ENCODE measurements around the gene ACOT7.

Gene ACOT7

DNA sequence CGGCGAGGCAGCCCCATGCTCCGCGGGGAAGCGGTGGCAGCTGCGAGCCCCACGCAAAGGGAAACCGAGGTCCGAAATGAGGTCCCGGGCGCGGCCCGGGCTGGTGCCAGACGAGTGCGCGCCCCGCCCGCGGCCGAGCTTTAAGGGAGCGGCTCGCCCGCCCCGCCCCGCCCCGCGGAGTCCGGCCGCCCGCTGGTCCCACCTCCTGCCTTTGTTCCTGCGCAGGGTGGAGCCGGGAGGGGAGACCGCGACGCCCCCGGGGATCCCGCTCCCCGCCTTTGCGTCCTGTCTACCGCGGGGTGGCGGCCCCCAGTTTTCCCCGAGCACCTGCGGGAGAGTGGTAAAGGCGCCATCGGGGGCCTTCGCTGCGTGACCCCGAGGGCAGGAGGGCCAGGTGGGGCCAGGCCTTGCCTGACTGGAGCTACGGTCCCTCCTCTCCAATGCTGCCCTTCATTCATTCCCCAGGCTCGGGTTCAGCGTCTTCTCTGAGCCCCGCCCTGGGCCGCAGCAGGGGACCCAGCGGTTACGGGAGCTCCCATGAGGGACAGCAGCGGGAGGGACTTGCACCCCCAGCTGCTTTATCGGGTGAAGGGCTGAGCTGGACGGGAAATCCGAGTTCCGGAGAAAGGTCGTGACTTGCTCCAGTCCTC is 26.4 kb upstream of the ACOT7 start, which contains the start of gene HES2:
HES2 (minus strand) TSS at position 116 of the 650 bp plus-strand sequence; CDS start at position 17, 99 bp downstream.
- peak; percentile 66 for DNase-seq (ENCODE audit: low spot score)
- TF ChIP-seq, protein P1, sequence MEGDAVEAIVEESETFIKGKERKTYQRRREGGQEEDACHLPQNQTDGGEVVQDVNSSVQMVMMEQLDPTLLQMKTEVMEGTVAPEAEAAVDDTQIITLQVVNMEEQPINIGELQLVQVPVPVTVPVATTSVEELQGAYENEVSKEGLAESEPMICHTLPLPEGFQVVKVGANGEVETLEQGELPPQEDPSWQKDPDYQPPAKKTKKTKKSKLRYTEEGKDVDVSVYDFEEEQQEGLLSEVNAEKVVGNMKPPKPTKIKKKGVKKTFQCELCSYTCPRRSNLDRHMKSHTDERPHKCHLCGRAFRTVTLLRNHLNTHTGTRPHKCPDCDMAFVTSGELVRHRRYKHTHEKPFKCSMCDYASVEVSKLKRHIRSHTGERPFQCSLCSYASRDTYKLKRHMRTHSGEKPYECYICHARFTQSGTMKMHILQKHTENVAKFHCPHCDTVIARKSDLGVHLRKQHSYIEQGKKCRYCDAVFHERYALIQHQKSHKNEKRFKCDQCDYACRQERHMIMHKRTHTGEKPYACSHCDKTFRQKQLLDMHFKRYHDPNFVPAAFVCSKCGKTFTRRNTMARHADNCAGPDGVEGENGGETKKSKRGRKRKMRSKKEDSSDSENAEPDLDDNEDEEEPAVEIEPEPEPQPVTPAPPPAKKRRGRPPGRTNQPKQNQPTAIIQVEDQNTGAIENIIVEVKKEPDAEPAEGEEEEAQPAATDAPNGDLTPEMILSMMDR (IDR thresholded peaks at IDR 0.05; ENCODE audit: extremely low read depth, missing control alignments), result no peak

DNA sequence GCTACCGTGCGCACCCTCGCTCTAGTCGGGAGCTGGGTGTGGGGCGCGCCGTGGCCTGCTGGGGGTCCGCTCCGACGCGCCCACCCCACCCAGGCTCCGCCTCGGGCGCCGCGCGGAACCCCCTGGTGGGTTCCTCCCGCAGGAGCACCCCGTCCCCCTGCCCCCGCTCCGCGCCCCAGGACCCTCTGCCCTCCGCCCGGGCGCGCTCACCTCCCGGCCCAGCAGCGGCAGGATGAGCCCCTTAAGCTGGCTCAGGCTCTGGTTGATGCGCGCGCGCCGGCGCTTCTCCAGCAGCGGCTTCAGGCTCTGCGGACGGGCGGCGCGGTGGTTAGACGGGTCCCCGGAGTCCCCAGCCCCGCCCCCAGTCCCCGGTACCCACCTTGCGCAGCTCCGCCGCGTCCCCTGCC is 25.8 kb upstream of the ACOT7 start:
- TF ChIP-seq, protein P1 (IDR thresholded peaks at IDR 0.05; ENCODE audit: extremely low read depth, missing control alignments), result no peak
- DNase-seq (ENCODE audit: low spot score), result no peak

DNA sequence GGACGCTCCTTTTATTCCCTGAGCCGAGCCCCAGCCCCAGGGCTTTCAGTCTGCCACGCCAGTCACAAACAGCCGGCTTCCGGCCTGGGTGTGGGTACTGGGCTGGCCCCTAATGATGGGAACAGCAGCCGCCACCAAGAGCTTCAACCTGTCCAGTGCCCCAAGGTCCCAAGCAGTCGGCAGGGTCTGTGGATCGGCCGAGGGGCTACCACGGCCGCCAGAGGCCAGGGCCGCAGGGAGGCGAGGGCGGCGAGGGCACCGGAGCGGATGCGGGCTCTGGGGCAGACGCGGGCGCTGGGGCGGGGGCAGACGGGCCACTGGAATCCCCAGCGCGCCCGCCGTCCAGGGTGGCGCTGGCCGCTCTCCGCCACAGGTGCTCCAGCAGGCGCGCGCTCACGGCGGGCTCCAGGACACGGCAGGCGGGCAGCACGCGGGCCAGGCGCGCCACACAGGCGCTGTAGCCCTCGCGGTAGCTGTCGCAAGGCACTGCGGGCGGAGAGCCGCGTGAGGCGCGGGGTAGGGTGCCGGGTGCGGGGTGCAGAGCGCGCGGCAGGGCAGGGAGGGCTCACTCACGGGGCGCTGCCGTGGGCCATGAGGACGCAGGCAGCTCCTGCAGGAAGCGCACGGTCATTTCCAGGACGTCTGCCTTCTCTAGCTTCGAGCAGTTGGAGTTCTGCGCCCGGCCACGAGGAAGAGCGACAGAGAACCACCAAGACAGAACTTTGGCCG is 25.3 kb upstream of the ACOT7 start:
- DNase-seq (ENCODE audit: low spot score), result no peak
- TF ChIP-seq, protein P1 (IDR thresholded peaks at IDR 0.05; ENCODE audit: extremely low read depth, missing control alignments), result no peak

DNA sequence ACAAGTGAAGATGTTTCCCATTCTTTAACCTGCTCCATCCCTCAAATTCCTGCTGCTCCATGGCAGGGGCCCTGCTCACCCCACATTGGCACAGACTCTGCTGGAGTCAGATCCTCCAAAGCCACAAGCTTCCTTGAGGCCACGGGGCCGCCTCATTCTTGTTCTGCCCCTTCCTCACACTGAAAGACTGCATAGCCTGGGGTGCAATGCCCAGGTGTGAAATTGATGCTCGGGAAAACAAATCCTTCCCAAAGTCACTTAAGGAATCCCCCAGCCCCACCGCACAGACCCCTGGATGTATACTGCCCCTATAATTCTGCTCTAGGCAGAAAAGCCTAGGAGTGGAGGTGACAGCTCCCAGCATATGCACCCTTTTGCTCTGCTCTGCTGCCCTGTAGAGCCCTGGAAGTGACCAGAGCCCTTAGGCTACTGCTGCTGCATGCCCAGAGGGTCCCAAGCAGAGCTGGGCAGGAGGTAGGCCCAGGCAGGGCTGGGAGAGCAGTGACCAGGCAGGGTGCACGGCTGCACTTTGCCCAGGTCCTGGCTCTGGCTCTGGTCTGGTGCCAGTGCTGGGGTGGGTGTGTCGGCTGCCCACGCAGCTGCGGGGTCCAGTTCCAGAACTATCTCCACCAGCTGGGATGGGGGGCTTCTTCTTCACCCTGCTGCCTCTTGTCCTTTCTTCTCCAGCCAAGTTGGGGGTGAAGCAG is 24.5 kb upstream of the ACOT7 start:
- TF ChIP-seq, protein P1 (IDR thresholded peaks at IDR 0.05; ENCODE audit: extremely low read depth, missing control alignments), result no peak

DNA sequence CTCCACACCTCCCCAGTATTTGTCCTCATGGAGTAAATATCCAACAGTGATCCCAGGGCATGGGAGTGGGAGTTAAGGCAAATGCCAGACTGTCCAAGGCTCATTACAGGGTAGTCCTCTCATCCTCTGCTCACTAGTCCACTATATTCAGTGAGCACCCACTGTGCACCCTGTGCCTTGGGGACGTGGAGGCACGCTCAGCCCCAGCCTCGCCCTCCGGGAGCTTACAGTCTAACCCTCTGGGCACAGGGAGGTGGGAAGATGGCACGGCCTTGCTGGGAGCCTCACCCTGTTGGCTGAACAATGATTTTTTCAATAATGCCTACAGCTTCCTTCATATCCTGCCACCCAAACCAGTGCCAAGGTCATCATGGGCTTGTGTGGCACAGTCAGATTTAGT is 23.3 kb upstream of the ACOT7 start:
- no peak for DNase-seq (ENCODE audit: low spot score)
- TF ChIP-seq, protein P1 (IDR thresholded peaks at IDR 0.05; ENCODE audit: extremely low read depth, missing control alignments), result no peak

More for the DNA sequence above, 24.5 kb upstream of the ACOT7 start:
- DNase-seq (ENCODE audit: low spot score), result no peak

DNA sequence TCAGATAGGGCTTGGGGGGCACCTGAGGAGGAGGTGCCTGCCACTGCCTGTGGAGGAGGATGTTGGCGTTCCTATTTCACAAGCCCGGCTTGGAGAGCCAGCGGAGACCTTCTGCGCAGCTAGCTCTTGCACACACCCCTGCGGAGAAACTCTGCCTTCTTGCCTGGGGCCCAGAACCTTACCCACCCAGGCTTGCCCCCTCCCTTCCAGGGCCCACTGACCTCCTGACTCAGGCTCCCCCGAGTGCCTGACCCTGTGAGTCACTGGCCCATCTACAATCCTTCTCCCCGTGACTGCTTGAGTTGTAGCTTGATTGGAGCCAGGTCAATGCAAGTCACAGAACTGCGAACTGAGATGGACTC is 22.7 kb upstream of the ACOT7 start:
- DNase-seq (ENCODE audit: low spot score), result no peak
- TF ChIP-seq, protein P1 (IDR thresholded peaks at IDR 0.05; ENCODE audit: extremely low read depth, missing control alignments), result no peak

All from GM20000 (cell line).